Activated CD4-positive, alpha-beta memory T cell treated with anti-CD3 and anti-CD28 coated beads, Interleukin-2, amount 10 ng/mL, durations not matched to agents 7 days and 5 days (primary cell): ENCODE results near the gene SFXN1. TPM values are rescaled to one million over a fixed set of nuclear protein-coding genes. Genes with fewer than 3 reads are reported as not detected.
"Not testable (repeated sequence)": the region's sequence is repeated elsewhere in the genome, so short reads cannot be mapped to it uniquely, and the experiment has no call there.

Source experiments
- CTCF ChIA-PET: fragments of 350-600 bp; sonication (Branson Sonifier 250); formaldehyde crosslinking; loops from one replicate; lab custom pipeline; 2021; ENCODE audit warnings: antibody characterized with exemption, inconsistent platforms; lab: Charles Lee
- POLR2A ChIA-PET: fragments of 350-600 bp; sonication (Branson Sonifier 250); formaldehyde crosslinking; loops from one replicate; lab custom pipeline; 2021; ENCODE audit warnings: antibody characterized with exemption; lab: Charles Lee
- DNase-seq: peaks from one replicate; pipeline ENCODE4 v3.0.0-alpha.2; 2020
- H3K27ac Mint-ChIP-seq: one replicate; pipeline ENCODE4 v1.8.0; 2021; ENCODE audit warnings: mild to moderate bottlenecking, mixed read lengths
- H3K27me3 Mint-ChIP-seq: one replicate; pipeline ENCODE4 v1.8.0; 2021; ENCODE audit warnings: mixed read lengths
- H3K36me3 Mint-ChIP-seq: one replicate; pipeline ENCODE4 v1.8.0; 2021; ENCODE audit warnings: low read depth, mixed read lengths
- H3K4me1 Mint-ChIP-seq: one replicate; pipeline ENCODE4 v1.8.0; 2021; ENCODE audit warnings: mixed read lengths
- H3K4me3 Mint-ChIP-seq: one replicate; pipeline ENCODE4 v1.8.0; 2021; ENCODE audit warnings: mild to moderate bottlenecking, mixed read lengths
- H3K9me3 Mint-ChIP-seq: one replicate; pipeline ENCODE4 v1.8.0; 2021; ENCODE audit warnings: mixed read lengths
- total RNA-seq, 2 experiments: library from RNA; stranded (reverse); gene quantifications; one replicate each; pipeline ENCODE4 v1.2.3, GENCODE V29; 2021

SFXN1 gene
- total RNA-seq, 2 experiments from 2014 or later: 206 to 216 TPM

- Mint-ChIP-seq H3K9me3 (no peaks in the 10 kb centered on the region), H3K4me3 (no peak overlapping the region), H3K27ac (peak overlapping the region; percentile 55), H3K36me3 (peaks cover 82% of the 10 kb centered on the region), H3K4me1 (peaks cover 80% of the 10 kb centered on the region), H3K27me3 (no peaks in the 10 kb centered on the region)
- no peak for DNase-seq
- POLR2A ChIA-PET: interaction anchor here (1.2 to 2.5 kb wide), 2 partner anchors 8 to 10 kb away, joined by 3 to 5 read pairs; partner anchors contain the start of gene SFXN1
- CTCF ChIA-PET: no interaction called here
Measured at GRCh38 chr5:175487514-175488222, 9.3 kb downstream of the SFXN1 start.

- DNase-seq: no peak
- CTCF ChIA-PET: interaction anchor here (1.0 to 1.4 kb wide), 3 partner anchors 9 to 26 kb away, joined by 3 to 4 read pairs (median 3); no protein-coding TSS in a partner anchor
- no peaks in the 10 kb centered on the region for H3K27me3 Mint-ChIP-seq
- H3K9me3 Mint-ChIP-seq: no peaks in the 10 kb centered on the region
- H3K4me3 Mint-ChIP-seq: no peak overlapping the region
- H3K4me1 Mint-ChIP-seq: peaks cover 69% of the 10 kb centered on the region
- peaks cover 79% of the 10 kb centered on the region for H3K36me3 Mint-ChIP-seq
- H3K27ac Mint-ChIP-seq: peak overlapping the region; percentile 42
- POLR2A ChIA-PET: interaction anchor here (0.6 to 3.5 kb wide), 3 partner anchors 10 to 919 kb away, joined by 3 to 20 read pairs (median 3); no protein-coding TSS in a partner anchor
Measured at GRCh38 chr5:175489693-175490443, 11.5 kb downstream of the SFXN1 start.

- ChIA-PET POLR2A (interaction anchor here (0.8 to 3.5 kb wide), 4 partner anchors 9 to 26 kb away, joined by 3 to 20 read pairs (median 3); partner anchors contain the start of gene SFXN1), CTCF (interaction anchor here (1.9 kb wide), 1 partner anchor 27 kb away, joined by 6 read pairs; no protein-coding TSS in a partner anchor)
- H3K9me3 Mint-ChIP-seq: no peaks in the 10 kb centered on the region
- peaks cover 71% of the 10 kb centered on the region for H3K36me3 Mint-ChIP-seq
- peaks cover 60% of the 10 kb centered on the region for H3K4me1 Mint-ChIP-seq
- no peaks in the 10 kb centered on the region for H3K27me3 Mint-ChIP-seq
- no peak for DNase-seq
- H3K4me3 Mint-ChIP-seq: no peak overlapping the region
- no peak overlapping the region for H3K27ac Mint-ChIP-seq
Measured at GRCh38 chr5:175491223-175491622, 12.9 kb downstream of the SFXN1 start.

GRCh38 chr5:175493260-175493659, 14.9 kb downstream of the SFXN1 start:
- DNase-seq: no peak
- Mint-ChIP-seq H3K9me3 (no peaks in the 10 kb centered on the region), H3K27me3 (no peaks in the 10 kb centered on the region), H3K27ac (no peak overlapping the region), H3K36me3 (peaks cover 68% of the 10 kb centered on the region), H3K4me1 (peaks cover 50% of the 10 kb centered on the region), H3K4me3 (no peak overlapping the region)
- ChIA-PET CTCF (interaction anchor here (0.7 kb wide), 1 partner anchor 33 kb away, joined by 3 read pairs; no protein-coding TSS in a partner anchor), POLR2A (no interaction called here)

- ChIA-PET POLR2A (no interaction called here), CTCF (interaction anchor here (0.7 kb wide), 1 partner anchor 33 kb away, joined by 3 read pairs; no protein-coding TSS in a partner anchor)
- H3K4me3 Mint-ChIP-seq: no peak overlapping the region
- H3K27me3 Mint-ChIP-seq: no peaks in the 10 kb centered on the region
- peaks cover 46% of the 10 kb centered on the region for H3K4me1 Mint-ChIP-seq
- no peaks in the 10 kb centered on the region for H3K9me3 Mint-ChIP-seq
- no peak for DNase-seq
- H3K36me3 Mint-ChIP-seq: peaks cover 67% of the 10 kb centered on the region
- no peak overlapping the region for H3K27ac Mint-ChIP-seq
Measured at GRCh38 chr5:175493726-175494125, 15.4 kb downstream of the SFXN1 start.

- Mint-ChIP-seq H3K36me3 (peaks cover 67% of the 10 kb centered on the region), H3K27me3 (no peaks in the 10 kb centered on the region), H3K4me3 (no peak overlapping the region), H3K9me3 (no peaks in the 10 kb centered on the region), H3K27ac (no peak overlapping the region), H3K4me1 (peaks cover 43% of the 10 kb centered on the region)
- ChIA-PET CTCF (no interaction called here), POLR2A (no interaction called here)
- no peak for DNase-seq
Measured at GRCh38 chr5:175494264-175495183, 16.2 kb downstream of the SFXN1 start.

GRCh38 chr5:175501759-175502158, 23.4 kb downstream of the SFXN1 start:
- CTCF ChIA-PET: no interaction called here
- Mint-ChIP-seq H3K36me3 (peaks cover 79% of the 10 kb centered on the region), H3K4me1 (peaks cover 39% of the 10 kb centered on the region), H3K4me3 (no peak overlapping the region), H3K27ac (no peak overlapping the region), H3K9me3 (no peaks in the 10 kb centered on the region), H3K27me3 (no peaks in the 10 kb centered on the region)
- DNase-seq: no peak
- POLR2A ChIA-PET: no interaction called here

GRCh38 chr5:175507671-175508070, 29.3 kb downstream of the SFXN1 start:
- H3K36me3 Mint-ChIP-seq: peaks cover 67% of the 10 kb centered on the region
- peak overlapping the region; percentile 60 for H3K27ac Mint-ChIP-seq
- CTCF ChIA-PET: interaction anchor here (0.7 to 1.5 kb wide), 4 partner anchors 11 to 26 kb away, joined by 3 to 9 read pairs (median 6); no protein-coding TSS in a partner anchor
- H3K27me3 Mint-ChIP-seq, H3K9me3 Mint-ChIP-seq, H3K4me3 Mint-ChIP-seq: not testable (repeated sequence)
- DNase-seq: peak; percentile 61
- H3K4me1 Mint-ChIP-seq: peaks cover 35% of the 10 kb centered on the region
- POLR2A ChIA-PET: interaction anchor here (0.7 to 2.2 kb wide), 3 partner anchors 10 to 1028 kb away, joined by 3 to 9 read pairs (median 4); no protein-coding TSS in a partner anchor

- Mint-ChIP-seq H3K4me3 (no peak overlapping the region), H3K9me3 (no peaks in the 10 kb centered on the region), H3K27me3 (no peaks in the 10 kb centered on the region), H3K27ac (no peak overlapping the region), H3K4me1 (peaks cover 39% of the 10 kb centered on the region), H3K36me3 (peaks cover 64% of the 10 kb centered on the region)
- POLR2A ChIA-PET: interaction anchor here (1.7 to 2.2 kb wide), 2 partner anchors 9 to 12 kb away, joined by 3 to 9 read pairs; no protein-coding TSS in a partner anchor
- CTCF ChIA-PET: no interaction called here
- no peak for DNase-seq
Measured at GRCh38 chr5:175508896-175509295, 30.5 kb downstream of the SFXN1 start.

GRCh38 chr5:175513297-175513696, 34.9 kb downstream of the SFXN1 start:
- Mint-ChIP-seq H3K36me3 (peaks cover 90% of the 10 kb centered on the region), H3K4me1 (peaks cover 44% of the 10 kb centered on the region), H3K9me3 (peaks cover 1% of the 10 kb centered on the region), H3K4me3 (no peak overlapping the region), H3K27ac (no peak overlapping the region), H3K27me3 (no peaks in the 10 kb centered on the region)
- no peak for DNase-seq
- CTCF ChIA-PET: interaction anchor here (1.5 kb wide), 1 partner anchor 49 kb away, joined by 3 read pairs; no protein-coding TSS in a partner anchor
- POLR2A ChIA-PET: no interaction called here

- no peaks in the 10 kb centered on the region for H3K27me3 Mint-ChIP-seq
- peaks cover 44% of the 10 kb centered on the region for H3K4me1 Mint-ChIP-seq
- CTCF ChIA-PET: interaction anchor here (0.9 kb wide), 1 partner anchor 49 kb away, joined by 3 read pairs; no protein-coding TSS in a partner anchor
- H3K4me3 Mint-ChIP-seq: no peak overlapping the region
- H3K36me3 Mint-ChIP-seq: peaks cover 92% of the 10 kb centered on the region
- no peak overlapping the region for H3K27ac Mint-ChIP-seq
- peaks cover 6% of the 10 kb centered on the region for H3K9me3 Mint-ChIP-seq
- DNase-seq: no peak
- POLR2A ChIA-PET: no interaction called here
Measured at GRCh38 chr5:175513726-175514125, 35.4 kb downstream of the SFXN1 start.
